RWPE2 (cell line): ENCODE results near the gene TTI1.
"Not testable (repeated sequence)": the region's sequence is repeated elsewhere in the genome, so short reads cannot be mapped to it uniquely, and the experiment has no call there.

Experiments used
- ATAC-seq: fragments of 200-7000 bp; cut with Tn5 transposase; 3 replicates; pipeline ENCODE4 v1.9.1; 2021; ENCODE audit warnings: low read depth
- DNase-seq: peaks from one replicate; pipeline ENCODE4 v3.0.0-alpha.2; 2020; ENCODE audit warnings: low spot score
- H3K27ac ChIP-seq: fragments of 450-650 bp; 2 replicates; pipeline ENCODE4 v1.5.1; 2017; ENCODE audit warnings: mild to moderate bottlenecking; ENCODE audit not compliant: poor library complexity, severe bottlenecking
- H3K27me3 ChIP-seq: fragments of 250-450 bp; sonication (Bioruptor Pico); 2 replicates; pipeline ENCODE4 v1.5.1; 2021; ENCODE audit warnings: mild to moderate bottlenecking, moderate library complexity; ENCODE audit not compliant: insufficient read depth, poor library complexity, severe bottlenecking
- H3K36me3 ChIP-seq: fragments of 250-450 bp; sonication (Bioruptor Pico); 2 replicates; pipeline ENCODE4 v1.5.1; 2020; ENCODE audit warnings: low read depth, mild to moderate bottlenecking, moderate library complexity
- H3K4me1 ChIP-seq: fragments of 250-450 bp; sonication (Bioruptor Pico); 2 replicates; pipeline ENCODE4 v1.5.1; 2021; ENCODE audit warnings: mild to moderate bottlenecking, moderate library complexity; ENCODE audit not compliant: insufficient read depth, poor library complexity, severe bottlenecking
- H3K4me3 ChIP-seq: fragments of 250-450 bp; sonication (Bioruptor Pico); 2 replicates; pipeline ENCODE4 v1.5.1; 2021; ENCODE audit warnings: mild to moderate bottlenecking, moderate library complexity; ENCODE audit not compliant: severe bottlenecking
- H3K9me3 ChIP-seq: fragments of 250-450 bp; sonication (Bioruptor Pico); 2 replicates; pipeline ENCODE4 v1.5.1; 2021; ENCODE audit warnings: mild to moderate bottlenecking, moderate library complexity; ENCODE audit not compliant: severe bottlenecking
- TF ChIP-seq, protein P1 (sequence below): fragments of 450-650 bp; IDR thresholded peaks from one replicate; pipeline ENCODE4 v1.5.1; 2017; ENCODE audit warnings: mild to moderate bottlenecking, moderate library complexity; ENCODE audit not compliant: poor library complexity, severe bottlenecking

The TTI1 gene

DNA sequence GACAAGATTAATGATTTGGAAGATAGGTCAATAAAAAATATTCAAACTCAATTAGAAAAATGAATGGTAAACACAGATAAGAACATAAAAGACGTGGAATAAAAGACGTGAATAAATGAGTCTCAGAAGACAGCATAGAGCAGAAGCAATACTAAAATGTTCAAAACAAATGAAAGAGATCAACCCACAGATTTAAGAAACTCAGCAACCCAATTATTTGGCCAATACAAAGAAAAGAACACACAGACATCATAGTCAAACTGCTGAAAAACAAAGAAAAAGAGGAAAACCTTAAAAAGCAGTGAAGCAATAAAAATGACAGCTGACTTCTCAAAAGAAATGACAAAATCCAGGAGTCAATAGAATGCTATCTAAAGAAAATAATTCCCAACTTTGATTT, 14.9 kb downstream of the TTI1 start:
- TF ChIP-seq, protein P1, sequence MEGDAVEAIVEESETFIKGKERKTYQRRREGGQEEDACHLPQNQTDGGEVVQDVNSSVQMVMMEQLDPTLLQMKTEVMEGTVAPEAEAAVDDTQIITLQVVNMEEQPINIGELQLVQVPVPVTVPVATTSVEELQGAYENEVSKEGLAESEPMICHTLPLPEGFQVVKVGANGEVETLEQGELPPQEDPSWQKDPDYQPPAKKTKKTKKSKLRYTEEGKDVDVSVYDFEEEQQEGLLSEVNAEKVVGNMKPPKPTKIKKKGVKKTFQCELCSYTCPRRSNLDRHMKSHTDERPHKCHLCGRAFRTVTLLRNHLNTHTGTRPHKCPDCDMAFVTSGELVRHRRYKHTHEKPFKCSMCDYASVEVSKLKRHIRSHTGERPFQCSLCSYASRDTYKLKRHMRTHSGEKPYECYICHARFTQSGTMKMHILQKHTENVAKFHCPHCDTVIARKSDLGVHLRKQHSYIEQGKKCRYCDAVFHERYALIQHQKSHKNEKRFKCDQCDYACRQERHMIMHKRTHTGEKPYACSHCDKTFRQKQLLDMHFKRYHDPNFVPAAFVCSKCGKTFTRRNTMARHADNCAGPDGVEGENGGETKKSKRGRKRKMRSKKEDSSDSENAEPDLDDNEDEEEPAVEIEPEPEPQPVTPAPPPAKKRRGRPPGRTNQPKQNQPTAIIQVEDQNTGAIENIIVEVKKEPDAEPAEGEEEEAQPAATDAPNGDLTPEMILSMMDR: no peak
- H3K27me3 ChIP-seq: no peaks in the 10 kb centered on the region
- H3K4me3 ChIP-seq: no peak overlapping the region
- H3K36me3 ChIP-seq: peaks cover 76% of the 10 kb centered on the region
- peaks cover 15% of the 10 kb centered on the region for H3K9me3 ChIP-seq
- H3K4me1 ChIP-seq: no peaks in the 10 kb centered on the region
- no peak for DNase-seq
- ATAC-seq: no peak
- H3K27ac ChIP-seq: no peak overlapping the region

DNA sequence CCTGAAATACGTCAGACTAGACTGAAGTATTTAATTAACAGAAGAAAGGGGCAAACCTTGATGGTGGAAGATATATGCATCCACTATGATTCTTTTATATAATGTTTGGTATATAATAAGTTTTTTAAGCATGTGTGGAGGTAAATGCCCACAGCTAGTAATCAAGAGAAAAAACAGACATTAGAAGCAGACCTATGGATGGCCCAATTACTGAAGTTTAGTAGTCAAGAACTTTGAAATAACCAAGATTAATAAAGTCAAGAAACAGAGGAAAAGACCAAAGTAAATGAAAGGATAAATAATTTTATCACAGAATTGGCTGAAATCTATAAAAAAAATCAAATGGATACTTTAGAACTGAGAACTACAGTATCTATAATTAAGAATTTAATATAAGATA, 15.3 kb downstream of the TTI1 start:
- H3K4me3 ChIP-seq: no peak overlapping the region
- peaks cover 15% of the 10 kb centered on the region for H3K9me3 ChIP-seq
- H3K36me3 ChIP-seq: peaks cover 77% of the 10 kb centered on the region
- TF ChIP-seq, protein P1: no peak
- H3K4me1 ChIP-seq: no peaks in the 10 kb centered on the region
- no peak for DNase-seq
- no peaks in the 10 kb centered on the region for H3K27me3 ChIP-seq
- ATAC-seq: no peak
- H3K27ac ChIP-seq: no peak overlapping the region

DNA sequence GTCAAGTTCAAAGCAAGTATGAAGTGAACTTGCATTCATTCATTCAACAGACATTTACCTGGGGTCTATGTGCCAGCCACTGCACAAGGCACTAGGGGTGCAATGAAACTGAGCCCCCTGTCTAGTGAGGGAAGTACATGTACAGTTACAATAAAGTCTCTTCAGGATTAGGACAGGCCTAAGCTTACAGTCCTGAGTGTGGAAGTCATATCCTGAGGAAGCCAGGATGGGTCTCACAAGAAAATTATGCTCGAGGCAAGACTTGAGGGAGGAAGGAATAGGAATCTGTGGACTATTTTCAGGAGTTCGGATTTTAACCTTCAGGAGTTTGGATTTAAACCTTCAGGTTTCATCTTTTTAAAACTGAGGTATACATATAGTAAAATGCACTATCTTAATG, 19.4 kb downstream of the TTI1 start:
- TF ChIP-seq, protein P1: no peak
- no peaks in the 10 kb centered on the region for H3K4me1 ChIP-seq
- ATAC-seq (no peak), DNase-seq (no peak)
- no peaks in the 10 kb centered on the region for H3K27me3 ChIP-seq
- no peak overlapping the region for H3K4me3 ChIP-seq
- peaks cover 11% of the 10 kb centered on the region for H3K9me3 ChIP-seq
- peaks cover 95% of the 10 kb centered on the region for H3K36me3 ChIP-seq
- H3K27ac ChIP-seq: no peak overlapping the region

- H3K27ac ChIP-seq: no peak overlapping the region
- H3K4me1 ChIP-seq: no peaks in the 10 kb centered on the region
- no peaks in the 10 kb centered on the region for H3K27me3 ChIP-seq
- H3K36me3 ChIP-seq: peaks cover 95% of the 10 kb centered on the region
- no peak overlapping the region for H3K4me3 ChIP-seq
- H3K9me3 ChIP-seq: no peaks in the 10 kb centered on the region
- no peak for DNase-seq
- TF ChIP-seq, protein P1: no peak
- no peak for ATAC-seq
These were observed 20.9 kb downstream of the TTI1 start for GRCh38 chr20:38012332-38012731.

DNA sequence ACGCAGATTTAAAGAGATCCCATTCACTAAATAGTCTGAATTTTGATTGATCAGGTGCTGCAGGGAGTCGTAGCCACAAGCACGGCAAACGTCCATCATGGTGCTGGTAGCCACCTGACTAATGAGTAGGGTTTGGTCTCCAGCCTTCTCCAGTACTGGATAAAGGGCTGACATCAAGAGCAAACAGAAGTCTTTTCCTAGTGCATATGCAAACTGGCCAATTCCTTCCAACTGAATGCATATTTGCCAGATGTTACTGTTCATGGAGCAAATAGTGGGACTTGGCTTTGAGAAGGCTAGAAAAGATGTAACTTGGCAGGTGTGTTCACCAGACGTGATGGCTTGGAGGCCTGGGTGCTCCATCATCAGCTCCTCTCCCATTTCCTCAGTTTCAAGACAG, 21.6 kb downstream of the TTI1 start:
- H3K9me3 ChIP-seq: no peaks in the 10 kb centered on the region
- ATAC-seq (no peak), DNase-seq (no peak)
- no peak overlapping the region for H3K27ac ChIP-seq
- H3K4me3 ChIP-seq: no peak overlapping the region
- H3K4me1 ChIP-seq: no peaks in the 10 kb centered on the region
- TF ChIP-seq, protein P1: no peak
- no peaks in the 10 kb centered on the region for H3K27me3 ChIP-seq
- peaks cover 95% of the 10 kb centered on the region for H3K36me3 ChIP-seq

DNA sequence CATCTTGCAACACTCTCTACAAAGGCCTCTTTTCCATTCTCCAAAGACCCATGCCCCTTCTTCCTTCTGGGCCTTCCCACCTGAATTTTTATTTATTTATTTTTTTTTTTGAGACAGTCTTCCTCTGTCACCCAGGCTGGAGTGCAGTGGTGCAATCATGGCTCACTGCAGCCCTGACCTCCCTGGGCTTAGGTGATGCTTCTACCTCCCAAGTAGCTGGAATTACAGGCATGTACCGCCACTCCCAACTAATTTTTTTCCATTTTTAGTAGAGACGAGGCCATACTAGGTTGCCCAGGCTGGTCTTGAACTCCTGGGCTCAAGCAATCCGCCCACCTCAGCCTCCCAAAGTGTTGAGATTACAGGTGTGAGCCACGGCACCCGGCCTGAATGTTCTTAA, 23.8 kb downstream of the TTI1 start:
- H3K27me3 ChIP-seq, H3K9me3 ChIP-seq, H3K4me1 ChIP-seq, DNase-seq, H3K4me3 ChIP-seq, ATAC-seq, H3K27ac ChIP-seq: not testable (repeated sequence)
- H3K36me3 ChIP-seq: peaks cover 94% of the 10 kb centered on the region
